ENCODE data around the gene ABCC10.

ABCC10 gene

GRCh38 chr6:43450699-43451131 lies 23.4 kb downstream of the ABCC10 start:
- H3K4me1 ChIP-seq (ENCODE audit: control insufficient read depth in 1 of 2, insufficient read depth in 1 of 2, low read depth in 1 of 2, low read length in 1 of 2) = peaks cover 2 to 14% of the 10 kb centered on the region in 2 experiments
- peaks cover 77% of the 10 kb centered on the region for H3K36me3 ChIP-seq
- H3K27ac ChIP-seq = no peak overlapping the region

GRCh38 chr6:43451348-43451747 lies 24.0 kb downstream of the ABCC10 start:
- Histone ChIP-seq H3K27me3 (peaks cover 27% of the 10 kb centered on the region), H3K4me1 (ENCODE audit: control insufficient read depth in 1 of 2, insufficient read depth in 1 of 2, low read depth in 1 of 2, low read length in 1 of 2) (peaks cover 3 to 19% of the 10 kb centered on the region in 2 experiments), H3K4me3 (ENCODE audit: low read depth in 1 of 2, low read length in 1 of 2) (no peak overlapping the region), H3K9me3 (no peaks in the 10 kb centered on the region), H3K27ac (no peak overlapping the region), H3K36me3 (peaks cover 70% of the 10 kb centered on the region)
- TF ChIP-seq CTCF (IDR thresholded peaks at IDR 0.05) = no peak

More at GRCh38 chr6:43450699-43451131, 23.4 kb downstream of the ABCC10 start:
- Histone ChIP-seq H3K27me3 (peaks cover 20% of the 10 kb centered on the region), H3K4me3 (ENCODE audit: low read depth in 1 of 2, low read length in 1 of 2) (no peak overlapping the region), H3K9me3 (no peaks in the 10 kb centered on the region)
- no peak for TF ChIP-seq CTCF (IDR thresholded peaks at IDR 0.05)

GRCh38 chr6:43451939-43452338 lies 24.6 kb downstream of the ABCC10 start:
- no peak for TF ChIP-seq CTCF (IDR thresholded peaks at IDR 0.05)
- H3K4me3 ChIP-seq (ENCODE audit: low read depth in 1 of 2, low read length in 1 of 2) = no peak overlapping the region
- no peaks in the 10 kb centered on the region for H3K9me3 ChIP-seq
- H3K36me3 ChIP-seq = peaks cover 64% of the 10 kb centered on the region
- peaks cover 33% of the 10 kb centered on the region for H3K27me3 ChIP-seq
- H3K4me1 ChIP-seq (ENCODE audit: control insufficient read depth in 1 of 2, insufficient read depth in 1 of 2, low read depth in 1 of 2, low read length in 1 of 2) = peaks cover 3 to 19% of the 10 kb centered on the region in 2 experiments
- H3K27ac ChIP-seq = no peak overlapping the region

- Histone ChIP-seq H3K4me3 (ENCODE audit: low read depth in 1 of 2, low read length in 1 of 2) (no peak overlapping the region), H3K9me3 (no peaks in the 10 kb centered on the region), H3K27me3 (peaks cover 42% of the 10 kb centered on the region), H3K4me1 (ENCODE audit: control insufficient read depth in 1 of 2, insufficient read depth in 1 of 2, low read depth in 1 of 2, low read length in 1 of 2) (peaks cover 3 to 19% of the 10 kb centered on the region in 2 experiments), H3K27ac (no peak overlapping the region), H3K36me3 (peaks cover 55% of the 10 kb centered on the region)
- TF ChIP-seq CTCF (IDR thresholded peaks at IDR 0.05) = no peak
Observed at GRCh38 chr6:43452896-43453295, 25.6 kb downstream of the ABCC10 start.

- Histone ChIP-seq H3K27ac (no peak overlapping the region), H3K27me3 (peaks cover 52% of the 10 kb centered on the region), H3K36me3 (peaks cover 45% of the 10 kb centered on the region), H3K9me3 (no peaks in the 10 kb centered on the region), H3K4me1 (ENCODE audit: control insufficient read depth in 1 of 2, insufficient read depth in 1 of 2, low read depth in 1 of 2, low read length in 1 of 2) (peaks cover 3 to 19% of the 10 kb centered on the region in 2 experiments), H3K4me3 (ENCODE audit: low read depth in 1 of 2, low read length in 1 of 2) (no peak overlapping the region)
- TF ChIP-seq CTCF (IDR thresholded peaks at IDR 0.05) = no peak
Observed at GRCh38 chr6:43453831-43454230, 26.5 kb downstream of the ABCC10 start.

GRCh38 chr6:43454290-43454695 lies 27.0 kb downstream of the ABCC10 start:
- Histone ChIP-seq H3K27me3 (peaks cover 56% of the 10 kb centered on the region), H3K4me1 (ENCODE audit: control insufficient read depth in 1 of 2, insufficient read depth in 1 of 2, low read depth in 1 of 2, low read length in 1 of 2) (peaks cover 3 to 19% of the 10 kb centered on the region in 2 experiments), H3K4me3 (ENCODE audit: low read depth in 1 of 2, low read length in 1 of 2) (peak overlapping the region; percentile 63 to 76), H3K9me3 (no peaks in the 10 kb centered on the region), H3K27ac (no peak overlapping the region), H3K36me3 (peaks cover 41% of the 10 kb centered on the region)
- TF ChIP-seq CTCF (IDR thresholded peaks at IDR 0.05) = peak; percentile 94

All from neutrophil (primary cell).